ENCODE measurements around the gene RAPGEF6. TPM values are rescaled to one million over a fixed set of nuclear protein-coding genes. Genes with fewer than 3 reads are reported as not detected.

The RAPGEF6 gene
- total RNA-seq, 1 experiment from 2014 or later = 17.4 TPM

DNA sequence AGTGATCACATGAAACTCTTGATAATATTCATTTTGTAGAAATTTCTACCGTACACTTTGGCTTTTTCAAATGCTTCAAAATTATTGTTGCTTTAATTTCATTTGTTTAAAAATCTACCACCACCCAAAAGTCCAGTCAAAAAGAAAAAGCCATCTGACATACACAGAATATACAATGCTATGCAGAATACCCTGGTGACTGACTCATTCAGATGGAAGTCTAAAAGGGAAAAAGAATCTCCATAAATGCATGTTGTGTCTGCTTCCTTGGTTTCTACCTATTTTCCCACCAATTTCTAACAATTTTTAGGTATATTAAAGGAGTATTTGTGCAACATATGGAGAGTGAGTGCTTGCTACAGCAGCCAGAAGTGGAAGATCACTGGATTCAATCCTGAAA is 9.3 kb upstream of the RAPGEF6 start:
- H3K9me3 ChIP-seq = no peaks in the 10 kb centered on the region
- BruUV-seq (replicated peaks) = no TSS peak
- Mint-ChIP-seq H3K9me3 (ENCODE audit: unreplicated experiment) (no peaks in the 10 kb centered on the region), H3K36me3 (ENCODE audit: insufficient read depth, unreplicated experiment) (peaks cover 33% of the 10 kb centered on the region), H3K4me3 (ENCODE audit: unreplicated experiment) (no peak overlapping the region), H3K27ac (ENCODE audit: unreplicated experiment) (no peak overlapping the region), H3K27me3 (ENCODE audit: insufficient read depth, unreplicated experiment) (no peaks in the 10 kb centered on the region), H3K4me1 (ENCODE audit: low read depth, unreplicated experiment) (no peaks in the 10 kb centered on the region)
- intact Hi-C loops (cut with micrococcal nuclease; ENCODE audit: unreplicated experiment) = no loop called here
- no peak for DNase-seq
- ChIA-PET CTCF (no interaction called here), POLR2A (no interaction called here)
- H3K27me3 ChIP-seq (replicated peaks; ENCODE audit: control insufficient read depth, insufficient read depth, low read length) = no peaks in the 10 kb centered on the region
- no peak overlapping the region for H3K4me3 ChIP-seq (ENCODE audit: low read depth, low read length)
- H3K36me3 ChIP-seq (ENCODE audit: control insufficient read depth, insufficient read depth, low read length) = no peaks in the 10 kb centered on the region
- TF ChIP-seq CTCF (IDR thresholded peaks at IDR 0.05; ENCODE audit: insufficient read depth in 1 of 2, low read depth in 1 of 2, low read length in 1 of 2, severe bottlenecking in 1 of 2, unreplicated experiment in 1 of 2) = no peak
- H3K4me1 ChIP-seq = no peaks in the 10 kb centered on the region

- Histone ChIP-seq H3K4me1 (no peaks in the 10 kb centered on the region), H3K9me3 (no peaks in the 10 kb centered on the region), H3K4me3 (ENCODE audit: low read depth, low read length) (no peak overlapping the region), H3K27me3 (replicated peaks; ENCODE audit: control insufficient read depth, insufficient read depth, low read length) (no peaks in the 10 kb centered on the region), H3K36me3 (ENCODE audit: control insufficient read depth, insufficient read depth, low read length) (no peaks in the 10 kb centered on the region)
- BruUV-seq (replicated peaks) = no TSS peak
- intact Hi-C loops (cut with micrococcal nuclease; ENCODE audit: unreplicated experiment) = no loop called here
- ChIA-PET CTCF (interaction anchor here (1.1 kb wide), 1 partner anchor 366 kb away, joined by 3 read pairs; no protein-coding TSS in a partner anchor), POLR2A (no interaction called here)
- H3K4me3 Mint-ChIP-seq (ENCODE audit: unreplicated experiment) = no peak overlapping the region
- H3K27me3 Mint-ChIP-seq (ENCODE audit: insufficient read depth, unreplicated experiment) = no peaks in the 10 kb centered on the region
- H3K4me1 Mint-ChIP-seq (ENCODE audit: low read depth, unreplicated experiment) = no peaks in the 10 kb centered on the region
- no peak for TF ChIP-seq CTCF (IDR thresholded peaks at IDR 0.05; ENCODE audit: insufficient read depth in 1 of 2, low read depth in 1 of 2, low read length in 1 of 2, severe bottlenecking in 1 of 2, unreplicated experiment in 1 of 2)
- DNase-seq = no peak
- H3K36me3 Mint-ChIP-seq (ENCODE audit: insufficient read depth, unreplicated experiment) = peaks cover 9% of the 10 kb centered on the region
- H3K27ac Mint-ChIP-seq (ENCODE audit: unreplicated experiment) = no peak overlapping the region
- H3K9me3 Mint-ChIP-seq (ENCODE audit: unreplicated experiment) = no peaks in the 10 kb centered on the region
Observed at GRCh38 chr5:131641494-131641893, 6.5 kb upstream of the RAPGEF6 start.

DNA sequence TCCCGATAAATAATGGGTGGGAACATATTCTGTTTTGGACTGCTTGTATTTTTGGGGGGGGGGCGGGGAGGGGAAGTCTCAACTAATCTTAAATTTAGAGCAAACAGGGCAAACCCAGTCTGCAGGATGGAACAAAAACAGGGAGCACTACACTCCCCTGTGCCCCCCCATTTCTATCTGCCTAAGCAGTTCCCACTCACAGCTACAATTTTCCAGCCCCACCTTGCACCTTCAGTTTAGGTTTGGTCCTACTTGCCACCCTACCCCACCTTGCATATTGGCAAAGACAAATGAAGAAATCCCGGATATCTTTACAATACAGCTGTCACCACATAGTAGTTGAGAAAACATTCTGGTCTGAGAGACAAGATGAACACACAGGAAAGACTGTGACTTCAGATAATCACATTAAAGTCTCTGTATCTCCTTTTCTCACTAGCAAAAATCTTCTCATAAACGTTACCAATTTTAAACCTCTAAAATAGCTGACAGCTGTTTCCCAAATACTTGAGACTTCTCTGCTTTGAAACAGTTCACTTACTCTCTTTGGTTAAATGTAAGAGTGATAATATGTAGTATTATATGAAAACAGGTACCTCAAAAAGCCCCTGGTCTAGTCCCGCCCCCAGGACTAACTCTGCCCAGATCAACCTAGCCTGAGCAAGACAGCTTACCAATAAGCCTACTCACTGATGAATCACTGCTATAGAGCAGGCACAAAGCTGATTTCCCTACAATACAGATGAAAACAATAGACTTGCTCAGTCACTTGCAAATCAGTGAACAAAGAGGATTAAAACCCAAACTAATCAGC is 5.2 kb upstream of the RAPGEF6 start:
- TF ChIP-seq CTCF (IDR thresholded peaks at IDR 0.05; ENCODE audit: insufficient read depth in 1 of 2, low read depth in 1 of 2, low read length in 1 of 2, severe bottlenecking in 1 of 2, unreplicated experiment in 1 of 2) = no peak
- Histone ChIP-seq H3K36me3 (ENCODE audit: control insufficient read depth, insufficient read depth, low read length) (no peaks in the 10 kb centered on the region), H3K27me3 (replicated peaks; ENCODE audit: control insufficient read depth, insufficient read depth, low read length) (no peaks in the 10 kb centered on the region), H3K4me1 (no peaks in the 10 kb centered on the region), H3K4me3 (ENCODE audit: low read depth, low read length) (no peak overlapping the region), H3K9me3 (no peaks in the 10 kb centered on the region)
- ChIA-PET POLR2A (interaction anchor here (0.6 kb wide), 2 partner anchors 51 to 157 kb away, joined by 3 to 8 read pairs; partner anchors contain the start of gene FNIP1), CTCF (interaction anchor here (0.6 to 1.1 kb wide), 3 partner anchors 85 to 368 kb away, joined by 3 to 7 read pairs (median 4); no protein-coding TSS in a partner anchor)
- Mint-ChIP-seq H3K36me3 (ENCODE audit: insufficient read depth, unreplicated experiment) (peaks cover 18% of the 10 kb centered on the region), H3K27me3 (ENCODE audit: insufficient read depth, unreplicated experiment) (no peaks in the 10 kb centered on the region), H3K27ac (ENCODE audit: unreplicated experiment) (no peak overlapping the region), H3K4me1 (ENCODE audit: low read depth, unreplicated experiment) (no peaks in the 10 kb centered on the region), H3K9me3 (ENCODE audit: unreplicated experiment) (no peaks in the 10 kb centered on the region), H3K4me3 (ENCODE audit: unreplicated experiment) (no peak overlapping the region)
- no peak for DNase-seq
- no TSS peak for BruUV-seq (replicated peaks)
- intact Hi-C loops (cut with micrococcal nuclease; ENCODE audit: unreplicated experiment) = no loop called here
